Stomach (tissue), 4 donors: ENCODE measurements around the gene ETV7.

Source experiments
- EP300 ChIP-seq: sonication (generic); formaldehyde crosslinking; IDR thresholded peaks from one replicate; pipeline ENCODE4 v1.6.1; 2017; ENCODE audit warnings: antibody characterized with exemption
- POLR2A ChIP-seq, 4 donors: fragments of 450-650 bp; IDR thresholded peaks; one replicate each; pipeline ENCODE4 v1.6.1; 2016; ENCODE audit warnings: antibody characterized with exemption in 4 of 4, control low read depth in 2 of 4, mild to moderate bottlenecking in 1 of 4, moderate library complexity in 1 of 4
- TF ChIP-seq, protein P1 (sequence below), 7 experiments: fragments of 450-650 bp in 4 of 7; fragments of 200-600 bp in 3 of 7; sonication (generic) in 3 of 7; IDR thresholded peaks; one replicate each; pipeline ENCODE4 v1.5.1; 2016 to 2019; ENCODE audit warnings: antibody characterized with exemption in 7 of 7, control low read depth in 2 of 7, mild to moderate bottlenecking in 1 of 7

DNA sequence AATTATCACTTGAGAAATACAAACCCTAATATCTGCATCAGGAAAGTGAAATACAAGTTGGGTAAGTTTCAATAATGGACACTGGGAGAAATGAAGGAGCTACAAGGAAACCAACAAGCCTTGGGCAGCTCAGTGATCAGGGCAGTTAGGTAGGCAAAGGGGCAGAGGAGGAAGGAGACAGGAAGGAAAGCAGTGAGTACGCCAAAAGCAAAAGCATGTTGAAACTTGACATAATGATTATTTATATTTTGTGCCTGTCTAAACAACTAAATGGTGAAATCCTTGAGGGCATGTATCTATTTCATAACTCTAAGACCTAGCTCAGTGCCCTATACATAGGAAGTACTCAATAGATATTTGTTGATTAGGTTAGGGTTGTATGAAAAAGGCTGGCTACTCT lies 31.8 kb upstream of the ETV7 start:
- TF ChIP-seq, protein P1, sequence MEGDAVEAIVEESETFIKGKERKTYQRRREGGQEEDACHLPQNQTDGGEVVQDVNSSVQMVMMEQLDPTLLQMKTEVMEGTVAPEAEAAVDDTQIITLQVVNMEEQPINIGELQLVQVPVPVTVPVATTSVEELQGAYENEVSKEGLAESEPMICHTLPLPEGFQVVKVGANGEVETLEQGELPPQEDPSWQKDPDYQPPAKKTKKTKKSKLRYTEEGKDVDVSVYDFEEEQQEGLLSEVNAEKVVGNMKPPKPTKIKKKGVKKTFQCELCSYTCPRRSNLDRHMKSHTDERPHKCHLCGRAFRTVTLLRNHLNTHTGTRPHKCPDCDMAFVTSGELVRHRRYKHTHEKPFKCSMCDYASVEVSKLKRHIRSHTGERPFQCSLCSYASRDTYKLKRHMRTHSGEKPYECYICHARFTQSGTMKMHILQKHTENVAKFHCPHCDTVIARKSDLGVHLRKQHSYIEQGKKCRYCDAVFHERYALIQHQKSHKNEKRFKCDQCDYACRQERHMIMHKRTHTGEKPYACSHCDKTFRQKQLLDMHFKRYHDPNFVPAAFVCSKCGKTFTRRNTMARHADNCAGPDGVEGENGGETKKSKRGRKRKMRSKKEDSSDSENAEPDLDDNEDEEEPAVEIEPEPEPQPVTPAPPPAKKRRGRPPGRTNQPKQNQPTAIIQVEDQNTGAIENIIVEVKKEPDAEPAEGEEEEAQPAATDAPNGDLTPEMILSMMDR (IDR thresholded peaks at IDR 0.05): no peak
- TF ChIP-seq EP300 (no peak), POLR2A (IDR thresholded peaks at IDR 0.05) (no peak)
